Measurements from ENCODE around the gene MAGEA10.

GRCh38 chrX:152086141-152086540, 52.2 kb downstream of the MAGEA10 start:
- TF ChIP-seq POLR2A (IDR thresholded peaks at IDR 0.05) (no peak), CTCF (IDR thresholded peaks at IDR 0.05) (no peak)

Measured in lower leg skin (tissue), 3 donors.